Liver (tissue), 9 donors: Measurements from ENCODE around the gene DNAJB4. TPM values are rescaled to one million over a fixed set of nuclear protein-coding genes. Genes with fewer than 3 reads are reported as not detected.

Experiments
- DNase-seq: peaks from one replicate; pipeline ENCODE4 v3.0.0-alpha.2; 2017; ENCODE audit warnings: low spot score
- H3K27ac ChIP-seq, 2 donors: one replicate each; pipeline ENCODE4 v1.7.0; 2013; ENCODE audit warnings: inconsistent platforms in 2 of 2, low read length in 2 of 2, control low read depth in 1 of 2, low read depth in 1 of 2, mild to moderate bottlenecking in 1 of 2
- H3K27me3 ChIP-seq, 4 donors: one replicate each; pipeline versions ENCODE4 v1.6.1 to v1.7.0; 2013; ENCODE audit warnings: low read length in 3 of 4, inconsistent platforms in 1 of 4, mild to moderate bottlenecking in 1 of 4, moderate library complexity in 1 of 4; ENCODE audit not compliant: control insufficient read depth in 4 of 4, insufficient read depth in 4 of 4
- H3K36me3 ChIP-seq, 4 donors: one replicate each; pipeline versions ENCODE4 v1.6.1 to v1.7.0; 2013; ENCODE audit warnings: low read length in 3 of 4, mild to moderate bottlenecking in 3 of 4, low read depth in 1 of 4, moderate library complexity in 1 of 4; ENCODE audit not compliant: control insufficient read depth in 4 of 4, insufficient read depth in 3 of 4
- H3K4me1 ChIP-seq, 4 donors: one replicate each; pipeline versions ENCODE4 v1.6.1 to v1.7.0; 2013; ENCODE audit warnings: low read length in 3 of 4, mild to moderate bottlenecking in 3 of 4, moderate library complexity in 1 of 4; ENCODE audit not compliant: control insufficient read depth in 4 of 4, insufficient read depth in 4 of 4
- H3K4me3 ChIP-seq, 3 donors: one replicate each; pipeline versions ENCODE4 v1.6.1 to v1.7.0; 2013; ENCODE audit warnings: low read length in 3 of 3, control low read depth in 1 of 3, low read depth in 1 of 3, mild to moderate bottlenecking in 1 of 3
- H3K9ac ChIP-seq, 2 donors: one replicate each; pipeline ENCODE4 v1.7.0; 2013; ENCODE audit warnings: low read length in 2 of 2, mild to moderate bottlenecking in 2 of 2, moderate library complexity in 2 of 2, control low read depth in 1 of 2, low read depth in 1 of 2
- H3K9me3 ChIP-seq, 4 donors: one replicate each; pipeline versions ENCODE4 v1.6.1 to v1.7.0; 2013; ENCODE audit warnings: low read length in 3 of 4; ENCODE audit not compliant: control insufficient read depth in 4 of 4
- CTCF ChIP-seq: fragments of 150-350 bp; IDR thresholded peaks from 2 replicates; pipeline ENCODE4 v1.5.1; 2017; ENCODE audit warnings: improper control_type of control experiment, low read depth, low read length; ENCODE audit not compliant: missing input control
- EGR1 ChIP-seq, 2 donors: IDR thresholded peaks; 2 replicates each; pipeline ENCODE4 v1.6.1; 2016 to 2018; ENCODE audit warnings: antibody characterized with exemption in 2 of 2, low read depth in 2 of 2
- FOXA1 ChIP-seq: IDR thresholded peaks from 2 replicates; pipeline ENCODE4 v1.6.1; 2016; ENCODE audit warnings: antibody characterized with exemption
- FOXA2 ChIP-seq: IDR thresholded peaks from 2 replicates; pipeline ENCODE4 v1.6.1; 2016; ENCODE audit warnings: antibody characterized with exemption
- GABPA ChIP-seq, 2 donors: IDR thresholded peaks in 1 of 2; conservative IDR thresholded peaks in 1 of 2; 2 replicates each; pipeline ENCODE4 v1.6.1; 2016; ENCODE audit warnings: antibody characterized with exemption in 2 of 2, mild to moderate bottlenecking in 1 of 2, moderate library complexity in 1 of 2
- HNF4A ChIP-seq, 2 donors: conservative IDR thresholded peaks; 2 replicates each; pipeline ENCODE4 v1.6.1; 2016; ENCODE audit warnings: antibody characterized with exemption in 2 of 2, mild to moderate bottlenecking in 2 of 2
- HNF4G ChIP-seq: IDR thresholded peaks from 2 replicates; pipeline ENCODE4 v1.6.1; 2016; ENCODE audit warnings: antibody characterized with exemption
- JUND ChIP-seq, 2 donors: IDR thresholded peaks; 2 replicates each; pipeline ENCODE4 v1.6.1; 2016; ENCODE audit warnings: antibody characterized with exemption in 2 of 2
- NR2F2 ChIP-seq: IDR thresholded peaks from 2 replicates; pipeline ENCODE4 v1.6.1; 2016; ENCODE audit warnings: antibody characterized with exemption
- RAD21 ChIP-seq, 2 donors: IDR thresholded peaks; 2 replicates each; pipeline ENCODE4 v1.6.1; 2016; ENCODE audit warnings: antibody characterized with exemption in 2 of 2, mild to moderate bottlenecking in 2 of 2
- RXRA ChIP-seq, 2 donors: IDR thresholded peaks; 2 replicates each; pipeline ENCODE4 v1.6.1; 2017 to 2018; ENCODE audit warnings: antibody characterized with exemption in 2 of 2, mild to moderate bottlenecking in 1 of 2
- SP1 ChIP-seq: IDR thresholded peaks from 2 replicates; pipeline ENCODE4 v1.6.1; 2018; ENCODE audit warnings: antibody characterized with exemption, mild to moderate bottlenecking
- TAF1 ChIP-seq: conservative IDR thresholded peaks from 2 replicates; pipeline ENCODE4 v1.6.1; 2016; ENCODE audit warnings: antibody characterized with exemption, mild to moderate bottlenecking
- YY1 ChIP-seq: IDR thresholded peaks from 2 replicates; pipeline ENCODE4 v1.6.1; 2016; ENCODE audit warnings: antibody characterized with exemption, mild to moderate bottlenecking
- WGBS: extraction: QIAGEN DNeasy Blood & Tissue Kit; methylation state at CpG from one replicate; pipeline ENCODE4 v1.1.7; 2013; 5-methylcytosine and 5-hydroxymethylcytosine counted together
- polyA plus RNA-seq, 2 donors: library from polyadenylated mRNA; stranded (reverse) in 1 of 2; unstranded in 1 of 2; fragments of 200-250 nt in 1 of 2; fragments of >200 nt in 1 of 2; fragmentation: Nextera tagmentation in 1 of 2; extraction: Ambion mirVana in 1 of 2; gene quantifications; one replicate each; pipeline versions ENCODE4 v1.2.1 to v1.2.3, GENCODE V29; 2013 to 2015
- total RNA-seq, 2 donors: library from RNA; depleted of rRNA; stranded (reverse); fragments of >200 nt; gene quantifications; one replicate each; pipeline ENCODE4 v1.2.3, GENCODE V29; 2014
- TF ChIP-seq, protein P1 (sequence below): IDR thresholded peaks from 2 replicates; pipeline ENCODE4 v1.6.1; 2016; ENCODE audit warnings: antibody characterized with exemption
- TF ChIP-seq, protein P2 (sequence below): IDR thresholded peaks from 2 replicates; pipeline ENCODE4 v1.6.1; 2016; ENCODE audit warnings: antibody characterized with exemption
- TF ChIP-seq, protein P3 (sequence below): IDR thresholded peaks from 2 replicates; pipeline ENCODE4 v1.6.1; 2016; ENCODE audit warnings: antibody characterized with exemption, mild to moderate bottlenecking
- TF ChIP-seq, protein P4 (sequence below): IDR thresholded peaks from 2 replicates; pipeline ENCODE4 v1.6.1; 2016; ENCODE audit warnings: antibody characterized with exemption
- donor health status: healthy.
- donor health status: healthy.
- donor health status: healthy.
- donor health status: healthy.
- donor health status: healthy.

The DNAJB4 gene
- total and polyA plus RNA-seq, 4 donors = 5.7 to 21.6 (median 10.0) TPM

- DNase-seq = no peak
- no peak overlapping the region for H3K4me3 ChIP-seq
- TF ChIP-seq YY1 (no peak), GABPA (IDR thresholded peaks at IDR 0.05 in 1 of 2, conservative IDR thresholded peaks at IDR 0.05 in 1 of 2) (no peak), HNF4A (conservative IDR thresholded peaks at IDR 0.05) (no peak), CTCF (no peak), SP1 (no peak), HNF4G (no peak), TAF1 (no peak), JUND (IDR thresholded peaks at IDR 0.05) (no peak), RAD21 (IDR thresholded peaks at IDR 0.05) (no peak), EGR1 (IDR thresholded peaks at IDR 0.05; ENCODE audit: low read depth in 2 of 2) (no peak), NR2F2 (no peak), FOXA1 (no peak), RXRA (IDR thresholded peaks at IDR 0.05) (no peak), FOXA2 (no peak)
- TF ChIP-seq, protein P1, sequence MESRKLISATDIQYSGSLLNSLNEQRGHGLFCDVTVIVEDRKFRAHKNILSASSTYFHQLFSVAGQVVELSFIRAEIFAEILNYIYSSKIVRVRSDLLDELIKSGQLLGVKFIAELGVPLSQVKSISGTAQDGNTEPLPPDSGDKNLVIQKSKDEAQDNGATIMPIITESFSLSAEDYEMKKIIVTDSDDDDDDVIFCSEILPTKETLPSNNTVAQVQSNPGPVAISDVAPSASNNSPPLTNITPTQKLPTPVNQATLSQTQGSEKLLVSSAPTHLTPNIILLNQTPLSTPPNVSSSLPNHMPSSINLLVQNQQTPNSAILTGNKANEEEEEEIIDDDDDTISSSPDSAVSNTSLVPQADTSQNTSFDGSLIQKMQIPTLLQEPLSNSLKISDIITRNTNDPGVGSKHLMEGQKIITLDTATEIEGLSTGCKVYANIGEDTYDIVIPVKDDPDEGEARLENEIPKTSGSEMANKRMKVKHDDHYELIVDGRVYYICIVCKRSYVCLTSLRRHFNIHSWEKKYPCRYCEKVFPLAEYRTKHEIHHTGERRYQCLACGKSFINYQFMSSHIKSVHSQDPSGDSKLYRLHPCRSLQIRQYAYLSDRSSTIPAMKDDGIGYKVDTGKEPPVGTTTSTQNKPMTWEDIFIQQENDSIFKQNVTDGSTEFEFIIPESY = no peak
- TF ChIP-seq, protein P2, sequence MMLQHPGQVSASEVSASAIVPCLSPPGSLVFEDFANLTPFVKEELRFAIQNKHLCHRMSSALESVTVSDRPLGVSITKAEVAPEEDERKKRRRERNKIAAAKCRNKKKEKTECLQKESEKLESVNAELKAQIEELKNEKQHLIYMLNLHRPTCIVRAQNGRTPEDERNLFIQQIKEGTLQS = no peak
- TF ChIP-seq, protein P3, sequence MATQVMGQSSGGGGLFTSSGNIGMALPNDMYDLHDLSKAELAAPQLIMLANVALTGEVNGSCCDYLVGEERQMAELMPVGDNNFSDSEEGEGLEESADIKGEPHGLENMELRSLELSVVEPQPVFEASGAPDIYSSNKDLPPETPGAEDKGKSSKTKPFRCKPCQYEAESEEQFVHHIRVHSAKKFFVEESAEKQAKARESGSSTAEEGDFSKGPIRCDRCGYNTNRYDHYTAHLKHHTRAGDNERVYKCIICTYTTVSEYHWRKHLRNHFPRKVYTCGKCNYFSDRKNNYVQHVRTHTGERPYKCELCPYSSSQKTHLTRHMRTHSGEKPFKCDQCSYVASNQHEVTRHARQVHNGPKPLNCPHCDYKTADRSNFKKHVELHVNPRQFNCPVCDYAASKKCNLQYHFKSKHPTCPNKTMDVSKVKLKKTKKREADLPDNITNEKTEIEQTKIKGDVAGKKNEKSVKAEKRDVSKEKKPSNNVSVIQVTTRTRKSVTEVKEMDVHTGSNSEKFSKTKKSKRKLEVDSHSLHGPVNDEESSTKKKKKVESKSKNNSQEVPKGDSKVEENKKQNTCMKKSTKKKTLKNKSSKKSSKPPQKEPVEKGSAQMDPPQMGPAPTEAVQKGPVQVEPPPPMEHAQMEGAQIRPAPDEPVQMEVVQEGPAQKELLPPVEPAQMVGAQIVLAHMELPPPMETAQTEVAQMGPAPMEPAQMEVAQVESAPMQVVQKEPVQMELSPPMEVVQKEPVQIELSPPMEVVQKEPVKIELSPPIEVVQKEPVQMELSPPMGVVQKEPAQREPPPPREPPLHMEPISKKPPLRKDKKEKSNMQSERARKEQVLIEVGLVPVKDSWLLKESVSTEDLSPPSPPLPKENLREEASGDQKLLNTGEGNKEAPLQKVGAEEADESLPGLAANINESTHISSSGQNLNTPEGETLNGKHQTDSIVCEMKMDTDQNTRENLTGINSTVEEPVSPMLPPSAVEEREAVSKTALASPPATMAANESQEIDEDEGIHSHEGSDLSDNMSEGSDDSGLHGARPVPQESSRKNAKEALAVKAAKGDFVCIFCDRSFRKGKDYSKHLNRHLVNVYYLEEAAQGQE = no peak
- TF ChIP-seq, protein P4, sequence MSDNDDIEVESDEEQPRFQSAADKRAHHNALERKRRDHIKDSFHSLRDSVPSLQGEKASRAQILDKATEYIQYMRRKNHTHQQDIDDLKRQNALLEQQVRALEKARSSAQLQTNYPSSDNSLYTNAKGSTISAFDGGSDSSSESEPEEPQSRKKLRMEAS = no peak
- no peaks in the 10 kb centered on the region for H3K27me3 ChIP-seq
- no peaks in the 10 kb centered on the region for H3K9me3 ChIP-seq
- WGBS = 86% methylated on average over 3 of the region's 3 CpGs
- peaks cover 0 to 3% (median 0%) of the 10 kb centered on the region in 4 donors for H3K36me3 ChIP-seq
- H3K27ac ChIP-seq = no peak overlapping the region
- H3K9ac ChIP-seq = no peak overlapping the region
- H3K4me1 ChIP-seq = no peaks in the 10 kb centered on the region
These were observed 10.5 kb upstream of the DNAJB4 start for GRCh38 chr1:77994117-77994705.
